Erythroblast (primary cell): Measurements from ENCODE around the gene SLC25A31.

Source experiments
- GATA1 ChIP-seq: IDR thresholded peaks from 2 replicates; pipeline ENCODE4 v1.6.1; 2011; ENCODE audit warnings: low read depth, mild to moderate bottlenecking, control low read depth, low read length, moderate library complexity
- POLR2A ChIP-seq: IDR thresholded peaks from 2 replicates; pipeline ENCODE4 v1.6.1; 2011; ENCODE audit warnings: mild to moderate bottlenecking, low read length

DNA sequence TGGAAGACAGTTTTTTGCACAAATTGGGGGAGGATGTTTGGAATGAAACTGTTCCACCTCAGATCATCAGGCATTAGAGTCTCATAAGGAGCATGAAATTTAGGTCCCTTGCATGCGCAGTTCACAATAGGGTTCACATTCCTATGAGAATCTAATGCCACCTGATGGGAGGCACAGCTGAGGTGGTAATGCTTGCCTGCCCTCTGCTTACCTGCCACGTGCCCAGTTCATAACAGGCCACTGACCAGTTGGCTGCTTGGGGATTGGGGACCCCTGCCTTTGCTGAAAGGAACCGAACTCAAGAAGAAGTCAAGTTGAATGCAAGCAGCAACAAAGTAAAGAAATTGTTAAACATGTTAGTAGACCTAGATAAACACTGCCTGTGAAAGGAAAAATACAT is 47.3 kb downstream of the SLC25A31 start:
- no peak for TF ChIP-seq POLR2A
- no peak for TF ChIP-seq GATA1
